Cardiac fibroblast (primary cell): ENCODE measurements around the gene MT1HL1.

Source experiments
- DNase-seq, 2 donors: peaks; one replicate each; pipeline versions ENCODE4 v3.0.0 to v3.0.0-alpha.2; 2010; ENCODE audit warnings: low read depth in 2 of 2
- H3K4me3 ChIP-seq, 2 donors: replicated peaks in 1 of 2; 1 replicate in 1 of 2; 2 replicates in 1 of 2; pipeline ENCODE4 v1.5.1; 2011; ENCODE audit warnings: low read depth in 2 of 2, low read length in 2 of 2, mild to moderate bottlenecking in 2 of 2, moderate library complexity in 1 of 2
- TF ChIP-seq, protein P1 (sequence below): IDR thresholded peaks from one replicate; pipeline ENCODE4 v1.5.1; 2011; ENCODE audit warnings: low read depth, mild to moderate bottlenecking, low read length, inconsistent platforms

MT1HL1 gene

GRCh38 chr1:237042892-237043576, 38.8 kb upstream of the MT1HL1 start:
- TF ChIP-seq, protein P1, sequence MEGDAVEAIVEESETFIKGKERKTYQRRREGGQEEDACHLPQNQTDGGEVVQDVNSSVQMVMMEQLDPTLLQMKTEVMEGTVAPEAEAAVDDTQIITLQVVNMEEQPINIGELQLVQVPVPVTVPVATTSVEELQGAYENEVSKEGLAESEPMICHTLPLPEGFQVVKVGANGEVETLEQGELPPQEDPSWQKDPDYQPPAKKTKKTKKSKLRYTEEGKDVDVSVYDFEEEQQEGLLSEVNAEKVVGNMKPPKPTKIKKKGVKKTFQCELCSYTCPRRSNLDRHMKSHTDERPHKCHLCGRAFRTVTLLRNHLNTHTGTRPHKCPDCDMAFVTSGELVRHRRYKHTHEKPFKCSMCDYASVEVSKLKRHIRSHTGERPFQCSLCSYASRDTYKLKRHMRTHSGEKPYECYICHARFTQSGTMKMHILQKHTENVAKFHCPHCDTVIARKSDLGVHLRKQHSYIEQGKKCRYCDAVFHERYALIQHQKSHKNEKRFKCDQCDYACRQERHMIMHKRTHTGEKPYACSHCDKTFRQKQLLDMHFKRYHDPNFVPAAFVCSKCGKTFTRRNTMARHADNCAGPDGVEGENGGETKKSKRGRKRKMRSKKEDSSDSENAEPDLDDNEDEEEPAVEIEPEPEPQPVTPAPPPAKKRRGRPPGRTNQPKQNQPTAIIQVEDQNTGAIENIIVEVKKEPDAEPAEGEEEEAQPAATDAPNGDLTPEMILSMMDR: no peak
- DNase-seq: peak in 1 of 2 donors; percentile 7
- H3K4me3 ChIP-seq: peak overlapping the region in 1 of 2 donors; percentile 37

- TF ChIP-seq, protein P1: no peak
- DNase-seq: no peak
- H3K4me3 ChIP-seq: peak overlapping the region in 1 of 2 donors; percentile 43
These were observed 38.3 kb upstream of the MT1HL1 start for GRCh38 chr1:237042526-237042891.

GRCh38 chr1:237041795-237042525, 37.7 kb upstream of the MT1HL1 start, which contains the start of gene RYR2:
TSS of gene RYR2 (plus strand) at chr1:237042184. CDS start at chr1:237042522, 338 bp downstream.
- peak within 1 kb of the TSS in 1 of 2 donors; percentile 43 for H3K4me3 ChIP-seq
- TF ChIP-seq, protein P1: peak; percentile 3
- peak in 1 of 2 donors; percentile 32 for DNase-seq

DNA sequence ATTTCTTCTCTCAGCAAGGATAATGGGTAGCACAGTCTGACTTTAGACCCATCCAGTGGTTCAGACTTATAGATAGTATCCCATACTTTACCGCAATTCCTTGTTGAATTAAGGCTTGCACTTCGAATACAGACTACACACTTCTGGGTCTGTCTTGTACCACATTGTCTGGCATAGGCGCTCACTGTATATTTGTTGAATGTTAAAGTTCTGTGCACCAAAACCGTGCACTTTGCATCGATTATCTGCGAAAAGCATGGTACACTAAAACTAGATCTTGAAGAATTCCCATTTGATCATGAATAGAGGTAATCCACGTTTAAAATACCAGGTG, 37.2 kb upstream of the MT1HL1 start:
- no peak for DNase-seq
- TF ChIP-seq, protein P1: no peak
- H3K4me3 ChIP-seq: no peak overlapping the region

GRCh38 chr1:237040823-237041222, 36.6 kb upstream of the MT1HL1 start:
- DNase-seq: no peak
- TF ChIP-seq, protein P1: no peak
- no peak overlapping the region for H3K4me3 ChIP-seq

DNA sequence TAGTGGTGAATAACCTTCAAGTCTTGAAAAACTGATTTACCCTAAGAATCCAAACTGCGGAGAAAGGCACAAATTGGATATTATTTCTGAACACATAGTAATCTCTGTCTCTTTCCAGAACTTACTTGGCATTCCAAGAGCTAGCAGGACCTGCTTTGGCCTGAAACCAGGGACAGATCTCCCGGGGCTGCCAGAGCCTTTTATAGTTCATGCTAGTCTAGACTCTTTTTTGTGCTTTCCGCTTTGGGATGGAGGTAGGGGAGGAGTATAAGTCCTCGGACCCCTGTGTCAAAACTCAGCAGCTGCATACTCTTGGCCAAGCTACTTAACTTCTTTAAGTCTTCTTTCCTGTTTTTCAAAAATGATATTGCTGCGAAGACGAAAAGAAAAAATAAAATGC, 34.0 kb upstream of the MT1HL1 start:
- TF ChIP-seq, protein P1: no peak
- DNase-seq: no peak
- no peak overlapping the region for H3K4me3 ChIP-seq
